GM10266 (cell line): ENCODE measurements around the gene RNGTT.

ENCODE experiments used
- DNase-seq: peaks from one replicate; pipeline ENCODE4 v3.0.0; 2012; ENCODE audit errors: extremely low spot score
- TF ChIP-seq, protein P1 (sequence below): IDR thresholded peaks from 2 replicates; pipeline ENCODE4 v1.5.1; 2012; ENCODE audit warnings: mild to moderate bottlenecking, low read depth; ENCODE audit not compliant: control insufficient read depth, insufficient read depth; ENCODE audit errors: missing control alignments

The RNGTT gene

GRCh38 chr6:88858455-88858854, 105.0 kb downstream of the RNGTT start:
- no peak for DNase-seq
- TF ChIP-seq, protein P1, sequence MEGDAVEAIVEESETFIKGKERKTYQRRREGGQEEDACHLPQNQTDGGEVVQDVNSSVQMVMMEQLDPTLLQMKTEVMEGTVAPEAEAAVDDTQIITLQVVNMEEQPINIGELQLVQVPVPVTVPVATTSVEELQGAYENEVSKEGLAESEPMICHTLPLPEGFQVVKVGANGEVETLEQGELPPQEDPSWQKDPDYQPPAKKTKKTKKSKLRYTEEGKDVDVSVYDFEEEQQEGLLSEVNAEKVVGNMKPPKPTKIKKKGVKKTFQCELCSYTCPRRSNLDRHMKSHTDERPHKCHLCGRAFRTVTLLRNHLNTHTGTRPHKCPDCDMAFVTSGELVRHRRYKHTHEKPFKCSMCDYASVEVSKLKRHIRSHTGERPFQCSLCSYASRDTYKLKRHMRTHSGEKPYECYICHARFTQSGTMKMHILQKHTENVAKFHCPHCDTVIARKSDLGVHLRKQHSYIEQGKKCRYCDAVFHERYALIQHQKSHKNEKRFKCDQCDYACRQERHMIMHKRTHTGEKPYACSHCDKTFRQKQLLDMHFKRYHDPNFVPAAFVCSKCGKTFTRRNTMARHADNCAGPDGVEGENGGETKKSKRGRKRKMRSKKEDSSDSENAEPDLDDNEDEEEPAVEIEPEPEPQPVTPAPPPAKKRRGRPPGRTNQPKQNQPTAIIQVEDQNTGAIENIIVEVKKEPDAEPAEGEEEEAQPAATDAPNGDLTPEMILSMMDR, result no peak

DNA sequence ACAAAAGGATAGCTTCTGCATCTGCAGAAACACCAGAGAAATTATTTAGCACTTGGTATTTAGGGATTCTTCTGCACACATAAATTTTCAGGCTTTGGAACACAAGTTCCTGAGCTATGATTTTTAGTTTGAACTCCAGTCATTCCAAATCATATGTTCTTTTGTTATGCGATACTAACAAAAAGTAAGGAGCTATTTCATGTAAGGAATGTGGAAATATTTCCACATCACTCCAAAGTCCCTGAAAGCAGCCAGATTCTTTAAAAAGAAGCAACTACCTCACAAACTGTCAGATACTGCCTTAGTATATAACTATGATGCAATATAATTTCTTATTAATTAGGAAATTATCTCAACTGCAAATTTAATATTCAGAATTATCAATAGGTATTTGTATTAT, 106.9 kb downstream of the RNGTT start:
- no peak for DNase-seq
- TF ChIP-seq, protein P1, result no peak

DNA sequence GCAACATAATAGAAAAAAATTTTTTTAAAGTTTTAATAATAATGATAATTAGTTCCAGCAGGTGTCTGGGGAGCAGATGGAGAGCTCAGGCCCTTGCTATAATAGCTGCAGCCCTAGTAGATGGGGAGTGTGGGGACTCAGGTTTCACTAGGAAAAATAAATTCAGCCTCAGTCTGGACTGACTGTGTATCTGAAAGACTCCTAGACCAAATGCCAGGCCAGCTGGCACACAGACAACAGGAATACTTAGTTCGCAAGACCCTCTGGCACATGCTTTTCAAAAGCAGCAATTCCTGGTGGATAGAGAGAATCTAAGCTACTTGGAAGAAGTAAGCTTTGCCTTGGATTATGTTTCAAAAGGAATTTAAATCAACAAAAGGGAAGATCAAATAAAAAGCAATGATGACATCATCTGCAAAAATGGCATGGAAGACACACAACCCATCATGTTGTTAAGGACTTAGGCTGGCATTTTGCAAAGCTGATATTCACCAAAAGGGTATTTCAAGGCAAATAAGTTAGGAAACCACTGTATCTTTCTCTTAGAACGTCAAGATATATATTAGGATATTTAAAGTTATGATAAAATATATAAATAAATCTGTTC, 107.8 kb downstream of the RNGTT start:
- TF ChIP-seq, protein P1, result no peak

DNA sequence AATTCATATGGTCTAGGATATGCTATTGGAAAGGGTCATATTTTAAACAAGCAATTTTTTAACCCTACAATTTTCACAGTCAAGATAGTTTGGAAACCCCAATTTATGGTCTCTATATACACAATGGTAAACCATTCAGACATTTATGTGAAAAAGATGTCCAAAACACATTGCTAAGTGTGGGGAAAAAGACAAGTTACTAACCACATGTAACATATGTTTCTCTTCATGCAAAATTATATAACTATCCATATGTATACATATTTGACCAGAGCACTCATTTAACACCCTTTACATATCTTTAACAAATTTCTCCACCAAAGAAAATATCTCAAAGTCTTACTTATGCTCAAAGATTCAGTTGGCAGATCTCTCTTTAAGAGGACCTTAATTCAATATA, 110.6 kb downstream of the RNGTT start:
- no peak for DNase-seq
- TF ChIP-seq, protein P1, result no peak

More for the DNA sequence above, 107.8 kb downstream of the RNGTT start:
- DNase-seq, result no peak

- DNase-seq, result no peak
- TF ChIP-seq, protein P1, result no peak
Observed at GRCh38 chr6:88852000-88852399, 111.4 kb downstream of the RNGTT start.

DNA sequence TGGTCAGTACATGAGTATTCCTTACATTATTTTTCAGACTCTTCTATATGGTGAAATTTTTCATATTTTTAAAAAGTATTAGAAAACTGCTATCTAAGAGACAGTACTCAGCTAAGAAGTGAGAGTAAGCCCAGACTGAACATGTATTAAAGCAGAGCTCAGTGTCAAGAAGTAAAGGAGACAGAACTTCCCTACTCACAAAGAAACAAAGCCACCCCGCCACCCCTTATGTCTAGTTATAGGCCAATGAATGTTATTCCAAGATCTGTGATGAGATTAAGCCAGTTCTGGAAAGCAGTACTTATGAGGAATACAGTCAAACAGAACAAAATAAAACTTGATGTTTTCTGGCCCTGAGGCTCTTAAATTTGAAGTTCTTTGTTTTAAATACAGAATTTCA, 114.5 kb downstream of the RNGTT start:
- DNase-seq, result no peak
- TF ChIP-seq, protein P1, result no peak

DNA sequence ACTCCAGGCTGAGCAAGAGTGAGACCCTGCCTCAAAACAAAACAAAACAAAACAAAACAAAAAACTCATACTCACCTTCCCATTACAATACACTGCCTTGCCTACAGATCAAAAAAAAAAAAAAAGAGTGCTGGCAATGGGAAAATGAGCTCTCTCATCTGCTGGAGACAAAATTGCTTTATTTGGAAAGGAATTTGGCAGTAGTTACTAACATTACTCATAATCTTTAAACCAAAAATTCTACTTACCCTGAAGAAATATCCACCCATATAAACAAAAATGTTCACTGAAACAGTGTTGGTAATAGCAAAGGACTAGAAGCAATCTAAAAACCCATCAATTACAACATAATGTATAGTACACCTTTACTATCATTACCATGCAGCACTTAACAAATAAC, 120.4 kb downstream of the RNGTT start:
- DNase-seq, result no peak
- TF ChIP-seq, protein P1, result no peak
